Uterine smooth muscle cell (primary cell): ENCODE results near the gene UQCRC2. TPM values are rescaled to one million over a fixed set of nuclear protein-coding genes. Genes with fewer than 3 reads are reported as not detected.

Experiments
- total RNA-seq: library from RNA; depleted of rRNA; stranded (reverse); fragments of >200 nt; gene quantifications from 2 replicates; pipeline ENCODE4 v1.2.3, GENCODE V29; 2014

The UQCRC2 gene
- total RNA-seq, result 185 and 202 TPM in 2 replicates

GRCh38 chr16:21952793-21953540 is at the start of gene UQCRC2:
TSS of gene UQCRC2 (plus strand) at chr16:21953361. CDS start at chr16:21953424, 63 bp downstream.

GRCh38 chr16:22007509-22008214 is 54.5 kb downstream of the UQCRC2 start, which contains the start of gene MOSMO:
TSS of gene MOSMO (plus strand) at chr16:22008111. CDS start at chr16:22008302, 191 bp downstream.

Other genes with a start within 250 kb of the UQCRC2 start
- gene NPIPB4, start 95.6 kb upstream of the UQCRC2 start, total RNA-seq, result 34.2 and 43.6 TPM in 2 replicates
- not detected in 2 replicates for gene PDZD9, start 47.8 kb downstream of the UQCRC2 start, total RNA-seq
- 29.7 and 49.0 TPM in 2 replicates for gene MOSMO, start 54.8 kb downstream of the UQCRC2 start, total RNA-seq
- 0.11 and 0.12 TPM in 2 replicates for gene VWA3A, start 139.2 kb downstream of the UQCRC2 start, total RNA-seq
- not detected in 2 replicates for gene SDR42E2, start 209.1 kb downstream of the UQCRC2 start, total RNA-seq